ENCODE measurements around the gene IL17RC.
"Not testable (repeated sequence)": the region's sequence is repeated elsewhere in the genome, so short reads cannot be mapped to it uniquely, and the experiment has no call there.

The IL17RC gene

GRCh38 chr3:9896755-9897407 is 20.0 kb upstream of the IL17RC start:
- not testable (repeated sequence) for DNase-seq

GRCh38 chr3:9897408-9898372 is 19.2 kb upstream of the IL17RC start:
- peak; percentile 34 for DNase-seq

GRCh38 chr3:9898467-9899241 is 18.2 kb upstream of the IL17RC start:
- DNase-seq, result no peak

- no peak for DNase-seq
These were observed 17.6 kb upstream of the IL17RC start for GRCh38 chr3:9899289-9899791.

- not testable (repeated sequence) for DNase-seq
These were observed 15.9 kb upstream of the IL17RC start for GRCh38 chr3:9900965-9901415.

- DNase-seq, result no peak
These were observed 14.9 kb upstream of the IL17RC start for GRCh38 chr3:9901967-9902366.

- DNase-seq, result no peak
These were observed 14.3 kb upstream of the IL17RC start, which contains the start of gene IL17RE for GRCh38 chr3:9902372-9903237. IL17RE (plus strand) TSS chr3:9902848; CDS start chr3:9902933, 85 bp downstream.

- no peak for DNase-seq
These were observed 13.7 kb upstream of the IL17RC start for GRCh38 chr3:9903238-9903624.

GRCh38 chr3:9903904-9904303 is 13.0 kb upstream of the IL17RC start:
- DNase-seq, result no peak

- DNase-seq, result no peak
These were observed 10.4 kb upstream of the IL17RC start for GRCh38 chr3:9906480-9906879.

- no peak for DNase-seq
These were observed 8.6 kb upstream of the IL17RC start for GRCh38 chr3:9908286-9908685.

- DNase-seq, result no peak
These were observed 7.5 kb upstream of the IL17RC start for GRCh38 chr3:9909221-9910013.

- peak; percentile 63 for DNase-seq
These were observed 5.0 kb upstream of the IL17RC start for GRCh38 chr3:9911863-9912262.

- DNase-seq, result peak; percentile 92
These were observed 4.5 kb upstream of the IL17RC start for GRCh38 chr3:9912294-9912935.

- no peak for DNase-seq
These were observed 3.3 kb upstream of the IL17RC start for GRCh38 chr3:9913601-9914000.

- DNase-seq, result no peak
These were observed 2.9 kb upstream of the IL17RC start for GRCh38 chr3:9914011-9914410.

GRCh38 chr3:9914559-9915253 is 2.2 kb upstream of the IL17RC start:
- DNase-seq, result peak; percentile 83

- peak; percentile 87 for DNase-seq
These were observed 1.4 kb upstream of the IL17RC start for GRCh38 chr3:9915254-9916141.

- peak; percentile 73 for DNase-seq
These were observed 558 bp upstream of the IL17RC start for GRCh38 chr3:9916346-9916733.
